Smooth muscle cell (in vitro differentiated cells): ENCODE data around the gene FRMD4A. TPM values are rescaled to one million over a fixed set of nuclear protein-coding genes. Genes with fewer than 3 reads are reported as not detected.

Source experiments
- DNase-seq: peaks from one replicate; lab custom pipeline; 2025; ENCODE audit not compliant: unreplicated experiment; lab: John Stamatoyannopoulos, UW
- H2AFZ ChIP-seq: fragments of 200-600 bp; sonication (generic); 2 replicates; pipeline ENCODE4 v1.6.0; 2016; ENCODE audit warnings: antibody characterized with exemption, low read depth, mild to moderate bottlenecking
- H3F3A ChIP-seq: fragments of 200-600 bp; sonication (generic); 2 replicates; pipeline ENCODE4 v1.6.0; 2017; ENCODE audit warnings: antibody characterized with exemption, low read depth
- H3K27ac ChIP-seq: fragments of 200-600 bp; sonication (generic); 2 replicates; pipeline ENCODE4 v1.5.1; 2016; ENCODE audit warnings: low read depth, mild to moderate bottlenecking
- H3K27me3 ChIP-seq: fragments of 200-600 bp; sonication (generic); 2 replicates; pipeline ENCODE4 v1.6.1; 2016; ENCODE audit warnings: low read depth, mild to moderate bottlenecking
- H3K36me3 ChIP-seq: fragments of 200-600 bp; sonication (generic); 2 replicates; pipeline ENCODE4 v1.5.1; 2016; ENCODE audit warnings: low read depth
- H3K4me1 ChIP-seq: fragments of 200-600 bp; sonication (generic); 2 replicates; pipeline ENCODE4 v1.5.1; 2016; ENCODE audit warnings: low read depth
- H3K4me2 ChIP-seq: fragments of 200-600 bp; sonication (generic); 2 replicates; pipeline ENCODE4 v1.6.0; 2016; ENCODE audit warnings: mild to moderate bottlenecking
- H3K4me3 ChIP-seq: fragments of 200-600 bp; sonication (generic); 2 replicates; pipeline ENCODE4 v1.5.1; 2016; ENCODE audit warnings: mild to moderate bottlenecking
- H3K79me2 ChIP-seq: fragments of 200-600 bp; sonication (generic); 2 replicates; pipeline ENCODE4 v1.6.0; 2016; ENCODE audit warnings: low read depth, mild to moderate bottlenecking
- H3K9ac ChIP-seq: fragments of 200-600 bp; sonication (generic); 2 replicates; pipeline ENCODE4 v1.6.0; 2016; ENCODE audit warnings: low read depth
- H3K9me3 ChIP-seq: fragments of 200-600 bp; sonication (generic); replicated peaks from 2 replicates; pipeline ENCODE4 v1.5.1; 2016; ENCODE audit warnings: low read depth
- H4K20me1 ChIP-seq: fragments of 200-600 bp; sonication (generic); 2 replicates; pipeline ENCODE4 v1.6.0; 2016; ENCODE audit warnings: low read depth
- CTCF ChIP-seq: fragments of 200-600 bp; sonication (generic); IDR thresholded peaks from 2 replicates; pipeline ENCODE4 v1.5.1; 2017; ENCODE audit warnings: borderline replicate concordance, mild to moderate bottlenecking, antibody characterized with exemption; ENCODE audit not compliant: insufficient read depth, poor library complexity, severe bottlenecking
- WGBS: methylation state at CpG from one replicate; pipeline ENCODE4 v1.1.7; 2016; ENCODE audit warnings: low lambda C conversion rate; 5-methylcytosine and 5-hydroxymethylcytosine counted together
- polyA plus RNA-seq: library from polyadenylated mRNA; unstranded; fragments of >200 nt; fragmentation: Nextera tagmentation; extraction: Ambion mirVana; gene quantifications from 2 replicates; pipeline ENCODE4 v1.2.1, GENCODE V29; 2016
- total RNA-seq: library from RNA; depleted of rRNA; stranded (reverse); fragments of >200 nt; gene quantifications from 2 replicates; pipeline ENCODE4 v1.2.3, GENCODE V29; 2014

Gene FRMD4A
- total and polyA plus RNA-seq, 2 experiments from 2014 or later, result 3.0 to 5.4 TPM

GRCh38 chr10:14114791-14115190 lies 215.9 kb downstream of the FRMD4A start:
- DNase-seq, result no peak
- no peak overlapping the region for H3K9ac ChIP-seq
- no peak overlapping the region for H3K4me2 ChIP-seq
- no peaks in the 10 kb centered on the region for H4K20me1 ChIP-seq
- H3K27ac ChIP-seq, result no peak overlapping the region
- no peaks in the 10 kb centered on the region for H3F3A ChIP-seq
- no peaks in the 10 kb centered on the region for H3K79me2 ChIP-seq
- H2AFZ ChIP-seq, result no peak overlapping the region
- no peaks in the 10 kb centered on the region for H3K9me3 ChIP-seq
- WGBS, result 35% methylated on average over 2 of the region's 2 CpGs
- H3K27me3 ChIP-seq, result peaks cover 56% of the 10 kb centered on the region
- H3K4me3 ChIP-seq, result no peak overlapping the region
- no peaks in the 10 kb centered on the region for H3K4me1 ChIP-seq
- no peaks in the 10 kb centered on the region for H3K36me3 ChIP-seq
- TF ChIP-seq CTCF, result no peak

DNA sequence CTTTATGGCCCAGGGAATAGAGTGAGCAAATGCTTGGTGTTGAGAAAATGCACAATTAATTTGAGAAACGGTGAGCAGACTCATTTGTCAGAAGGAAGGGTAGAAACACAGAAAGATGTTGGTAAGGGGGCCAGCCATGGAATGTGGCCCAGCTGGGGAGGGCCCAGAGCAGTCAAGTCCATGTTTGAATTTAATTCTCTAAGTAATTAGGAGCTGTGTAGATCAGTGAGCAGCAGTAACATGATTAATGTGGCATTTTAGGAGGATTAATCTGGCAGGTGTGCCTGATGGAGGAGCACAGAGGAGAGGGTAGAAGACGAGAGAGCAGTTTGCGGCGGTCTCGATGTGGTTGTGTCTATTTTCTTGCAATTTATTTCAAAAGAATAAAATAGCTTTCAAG lies 218.7 kb downstream of the FRMD4A start:
- H3K36me3 ChIP-seq, result no peaks in the 10 kb centered on the region
- no peak overlapping the region for H3K4me3 ChIP-seq
- no peak for DNase-seq
- peaks cover 73% of the 10 kb centered on the region for H3K27me3 ChIP-seq
- no peak overlapping the region for H3K4me2 ChIP-seq
- WGBS, result 96% methylated on average over 5 of the region's 5 CpGs
- H3F3A ChIP-seq, result no peaks in the 10 kb centered on the region
- H3K9me3 ChIP-seq, result no peaks in the 10 kb centered on the region
- H3K9ac ChIP-seq, result no peak overlapping the region
- H3K27ac ChIP-seq, result no peak overlapping the region
- TF ChIP-seq CTCF, result no peak
- no peak overlapping the region for H2AFZ ChIP-seq
- no peaks in the 10 kb centered on the region for H4K20me1 ChIP-seq
- H3K4me1 ChIP-seq, result no peaks in the 10 kb centered on the region
- H3K79me2 ChIP-seq, result no peaks in the 10 kb centered on the region

- H3F3A ChIP-seq, result no peaks in the 10 kb centered on the region
- H3K9me3 ChIP-seq, result no peaks in the 10 kb centered on the region
- H3K79me2 ChIP-seq, result no peaks in the 10 kb centered on the region
- no peak for DNase-seq
- no peaks in the 10 kb centered on the region for H3K4me1 ChIP-seq
- no peaks in the 10 kb centered on the region for H4K20me1 ChIP-seq
- no peak overlapping the region for H3K4me3 ChIP-seq
- no peaks in the 10 kb centered on the region for H3K36me3 ChIP-seq
- no peak overlapping the region for H3K27ac ChIP-seq
- TF ChIP-seq CTCF, result no peak
- 88% methylated on average over 1 of the region's 1 CpG for WGBS
- H3K27me3 ChIP-seq, result peaks cover 73% of the 10 kb centered on the region
- no peak overlapping the region for H2AFZ ChIP-seq
- H3K4me2 ChIP-seq, result no peak overlapping the region
- no peak overlapping the region for H3K9ac ChIP-seq
Measured at GRCh38 chr10:14111208-14111607, 219.5 kb downstream of the FRMD4A start.

DNA sequence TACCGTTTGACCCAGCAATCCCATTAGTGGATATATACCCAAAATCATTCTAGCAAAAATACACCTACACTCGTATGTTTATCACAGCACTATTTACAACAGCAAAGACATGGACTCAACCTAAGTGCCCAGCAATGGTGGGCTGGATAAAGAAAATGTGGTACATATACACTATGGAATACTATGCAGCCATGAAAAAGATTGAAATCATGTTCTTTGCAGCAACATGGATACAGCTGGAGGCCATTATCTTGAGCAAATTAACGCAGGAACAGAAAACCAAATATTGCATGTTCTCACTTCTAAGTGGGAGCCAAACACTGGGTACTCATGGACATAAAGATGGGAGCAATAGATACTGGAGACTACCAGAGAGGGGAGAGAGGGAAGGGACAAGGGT lies 223.9 kb downstream of the FRMD4A start:
- H3K36me3 ChIP-seq, result no peaks in the 10 kb centered on the region
- no peak overlapping the region for H3K9ac ChIP-seq
- WGBS, result 82% methylated on average over 3 of the region's 3 CpGs
- H3K27me3 ChIP-seq, result peaks cover 34% of the 10 kb centered on the region
- H3K4me3 ChIP-seq, result no peak overlapping the region
- H4K20me1 ChIP-seq, result no peaks in the 10 kb centered on the region
- no peaks in the 10 kb centered on the region for H3F3A ChIP-seq
- no peaks in the 10 kb centered on the region for H3K9me3 ChIP-seq
- H3K79me2 ChIP-seq, result no peaks in the 10 kb centered on the region
- no peak for DNase-seq
- H3K27ac ChIP-seq, result no peak overlapping the region
- no peak overlapping the region for H2AFZ ChIP-seq
- H3K4me1 ChIP-seq, result no peaks in the 10 kb centered on the region
- H3K4me2 ChIP-seq, result no peak overlapping the region
- no peak for TF ChIP-seq CTCF
